GM12864 (cell line): ENCODE measurements around the gene FAM107B.

Source experiments
- DNase-seq: peaks from one replicate; pipeline ENCODE4 v3.0.0-alpha.2; 2011; ENCODE audit warnings: low read depth
- H3K4me3 ChIP-seq: 2 replicates; pipeline ENCODE4 v1.5.1; 2011; ENCODE audit warnings: mild to moderate bottlenecking, low read depth, low read length, control low read depth
- TF ChIP-seq, protein P1 (sequence below): IDR thresholded peaks from 2 replicates; pipeline ENCODE4 v1.5.1; 2011; ENCODE audit warnings: low read depth, mild to moderate bottlenecking, moderate library complexity, low read length, control low read depth, inconsistent platforms; ENCODE audit errors: missing control alignments

FAM107B gene

DNA sequence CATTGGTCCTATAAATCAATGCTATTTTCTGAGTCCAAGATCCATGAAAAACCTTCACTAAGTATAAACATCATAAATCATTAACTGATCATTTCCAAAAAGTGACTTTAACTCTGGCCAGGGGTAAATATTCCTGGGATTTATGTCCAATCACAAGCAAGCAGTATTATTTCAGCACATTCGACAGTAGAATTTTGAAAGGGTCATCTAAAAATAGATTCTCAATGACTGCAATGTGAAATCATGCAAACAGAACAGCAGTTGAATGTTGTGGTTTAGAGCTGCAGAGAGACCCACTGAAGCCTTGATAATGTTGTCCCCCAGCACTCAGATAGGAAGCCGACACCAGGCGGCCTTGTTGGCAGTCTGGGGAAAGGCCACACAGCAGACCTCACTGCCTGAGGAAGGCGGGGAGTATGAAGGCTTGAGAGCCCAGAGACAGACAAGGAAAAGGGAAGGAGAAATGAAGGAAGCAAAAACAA lies 38.1 kb downstream of the FAM107B start:
- TF ChIP-seq, protein P1, sequence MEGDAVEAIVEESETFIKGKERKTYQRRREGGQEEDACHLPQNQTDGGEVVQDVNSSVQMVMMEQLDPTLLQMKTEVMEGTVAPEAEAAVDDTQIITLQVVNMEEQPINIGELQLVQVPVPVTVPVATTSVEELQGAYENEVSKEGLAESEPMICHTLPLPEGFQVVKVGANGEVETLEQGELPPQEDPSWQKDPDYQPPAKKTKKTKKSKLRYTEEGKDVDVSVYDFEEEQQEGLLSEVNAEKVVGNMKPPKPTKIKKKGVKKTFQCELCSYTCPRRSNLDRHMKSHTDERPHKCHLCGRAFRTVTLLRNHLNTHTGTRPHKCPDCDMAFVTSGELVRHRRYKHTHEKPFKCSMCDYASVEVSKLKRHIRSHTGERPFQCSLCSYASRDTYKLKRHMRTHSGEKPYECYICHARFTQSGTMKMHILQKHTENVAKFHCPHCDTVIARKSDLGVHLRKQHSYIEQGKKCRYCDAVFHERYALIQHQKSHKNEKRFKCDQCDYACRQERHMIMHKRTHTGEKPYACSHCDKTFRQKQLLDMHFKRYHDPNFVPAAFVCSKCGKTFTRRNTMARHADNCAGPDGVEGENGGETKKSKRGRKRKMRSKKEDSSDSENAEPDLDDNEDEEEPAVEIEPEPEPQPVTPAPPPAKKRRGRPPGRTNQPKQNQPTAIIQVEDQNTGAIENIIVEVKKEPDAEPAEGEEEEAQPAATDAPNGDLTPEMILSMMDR: no peak
- no peak overlapping the region for H3K4me3 ChIP-seq
- DNase-seq: no peak

DNA sequence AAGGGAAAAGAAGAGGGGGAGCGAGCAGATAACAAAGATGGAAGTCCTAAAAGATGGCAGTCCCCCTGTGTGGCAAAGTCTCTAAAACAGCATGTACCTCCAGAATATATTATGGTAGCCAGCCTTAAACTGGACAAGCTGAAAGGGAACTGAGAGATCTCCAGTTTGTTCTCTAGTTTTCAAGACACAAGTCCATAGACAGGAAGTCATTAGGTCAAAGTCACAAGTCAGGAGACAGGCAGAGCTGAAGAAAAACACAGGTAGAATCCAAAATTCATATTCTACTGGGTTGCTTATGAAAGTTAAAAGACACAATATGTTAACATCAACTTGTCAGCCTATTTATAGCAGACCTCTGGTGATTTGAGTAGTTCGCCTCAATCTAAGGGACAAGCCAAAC lies 38.7 kb downstream of the FAM107B start:
- no peak overlapping the region for H3K4me3 ChIP-seq
- DNase-seq: no peak
- TF ChIP-seq, protein P1: no peak

DNA sequence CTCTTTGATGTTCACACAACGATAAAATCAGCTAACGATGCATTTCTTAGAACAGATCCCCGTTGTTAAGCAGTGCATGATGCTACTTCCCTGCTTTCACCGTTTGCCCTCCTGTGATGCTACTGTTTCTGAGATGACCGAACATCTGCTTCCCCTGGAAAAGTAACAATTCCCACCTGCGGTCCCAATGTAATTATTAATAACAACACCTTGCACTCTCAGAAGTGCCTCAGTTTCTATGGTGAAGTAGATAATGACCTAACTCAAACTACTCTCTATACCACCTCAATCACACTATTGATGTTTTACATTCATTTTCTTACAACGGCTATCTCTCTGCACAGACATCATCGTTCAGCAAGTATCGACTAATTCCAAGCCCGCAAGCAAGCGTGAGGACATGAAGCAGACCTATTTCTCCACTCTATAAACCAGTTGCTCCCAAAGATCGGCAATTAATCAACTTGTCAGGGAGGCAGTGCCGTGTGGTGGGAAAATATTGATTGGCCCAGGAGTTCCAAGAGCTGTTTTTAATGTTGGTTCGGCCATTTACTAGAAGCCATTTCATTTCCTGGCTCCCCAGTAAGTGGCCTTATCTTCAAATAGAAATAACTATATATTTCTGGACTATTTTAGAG lies 42.7 kb downstream of the FAM107B start:
- no peak for DNase-seq
- no peak overlapping the region for H3K4me3 ChIP-seq
- TF ChIP-seq, protein P1: no peak

DNA sequence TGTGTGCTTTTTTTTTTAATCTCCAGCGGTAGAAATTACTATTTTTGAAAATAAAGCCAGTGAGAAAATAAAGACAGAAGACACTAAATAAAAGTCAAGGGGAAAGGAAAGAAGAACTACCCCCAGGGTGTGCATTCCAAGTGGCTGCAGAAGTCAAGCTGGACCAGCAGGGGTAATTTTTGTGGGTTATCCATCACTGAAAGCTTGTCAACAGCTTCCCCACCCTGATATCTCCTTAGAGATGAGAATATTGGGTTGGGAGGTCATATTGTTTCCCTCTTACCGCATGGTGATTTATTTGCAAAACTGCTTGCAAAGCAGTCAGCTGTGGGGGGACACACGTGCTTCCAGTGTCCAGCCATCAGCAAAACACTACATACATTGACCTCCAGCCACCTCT lies 46.4 kb downstream of the FAM107B start:
- TF ChIP-seq, protein P1: no peak
- H3K4me3 ChIP-seq: no peak overlapping the region
- DNase-seq: no peak

DNA sequence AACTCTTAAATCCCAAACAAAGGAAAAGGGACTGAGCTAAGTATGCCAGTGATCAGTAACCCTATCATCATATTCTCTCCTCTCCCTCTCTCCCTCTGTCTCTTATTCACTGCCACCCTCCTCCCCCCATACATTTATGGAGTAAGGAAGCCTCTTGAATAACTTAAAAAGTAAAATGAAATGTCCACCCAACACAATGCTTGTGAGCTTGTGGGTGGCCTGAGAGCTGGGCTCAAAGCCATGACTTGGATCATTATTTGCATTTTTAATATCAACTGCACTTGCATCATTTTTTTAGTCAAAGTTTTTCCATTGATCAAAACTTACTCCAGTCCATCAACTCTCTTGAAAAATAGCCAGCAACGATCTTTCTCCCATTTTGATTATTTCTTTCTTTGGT lies 46.8 kb downstream of the FAM107B start:
- H3K4me3 ChIP-seq: no peak overlapping the region
- DNase-seq: no peak
- TF ChIP-seq, protein P1: no peak

DNA sequence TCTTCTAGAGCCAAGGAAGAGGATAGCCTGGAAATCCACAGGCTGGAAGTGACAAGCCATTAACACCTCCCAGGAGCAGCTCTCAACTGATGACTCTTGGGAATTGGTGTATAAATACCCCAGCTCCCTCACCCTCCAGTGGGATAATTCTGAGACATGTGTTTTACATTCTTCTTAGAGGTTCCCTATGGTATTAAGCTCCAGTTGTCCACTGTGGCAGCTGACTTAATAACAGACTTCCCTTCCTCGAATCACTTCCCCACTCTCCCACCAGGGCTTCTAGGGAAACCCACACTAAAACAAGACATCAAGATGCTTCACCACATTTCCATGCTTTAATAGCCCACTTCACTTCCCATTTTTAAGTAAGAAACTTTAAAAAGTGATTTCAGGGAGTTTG lies 47.2 kb downstream of the FAM107B start:
- TF ChIP-seq, protein P1: no peak
- no peak for DNase-seq
- H3K4me3 ChIP-seq: no peak overlapping the region

DNA sequence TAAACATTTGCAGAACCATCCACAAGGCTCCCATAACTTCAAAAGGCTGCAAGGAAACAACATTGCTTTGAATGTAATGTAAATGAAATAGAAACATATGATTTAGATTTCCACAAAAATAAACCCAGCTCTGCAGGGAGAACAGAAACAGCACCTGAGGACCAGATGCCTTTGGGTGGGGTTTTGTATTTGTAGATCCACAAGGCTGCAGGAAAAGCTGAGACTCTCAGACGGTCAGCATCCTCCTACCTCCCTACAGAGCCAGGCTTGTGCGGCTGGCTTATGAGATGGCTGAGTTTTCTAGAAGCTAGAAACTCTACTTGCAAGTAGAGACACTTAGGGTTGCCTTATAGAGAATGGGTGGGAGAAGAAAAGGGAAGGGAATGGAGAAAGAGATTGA lies 49.8 kb downstream of the FAM107B start:
- DNase-seq: no peak
- TF ChIP-seq, protein P1: no peak

More for the DNA sequence above, 49.8 kb downstream of the FAM107B start:
- H3K4me3 ChIP-seq: no peak overlapping the region
